GM23248 (cell line): ENCODE data around the gene MAP6.

Experiments used
- EZH2 ChIP-seq: fragments of 200-600 bp; sonication (generic); IDR thresholded peaks from 2 replicates; pipeline ENCODE4 v1.6.1; 2018; ENCODE audit warnings: antibody characterized with exemption, mild to moderate bottlenecking; ENCODE audit not compliant: insufficient read depth, poor library complexity, severe bottlenecking
- EZH2phosphoT487 ChIP-seq: fragments of 200-600 bp; sonication (generic); IDR thresholded peaks from 2 replicates; pipeline ENCODE4 v1.6.1; 2018; ENCODE audit warnings: antibody characterized with exemption, moderate library complexity, mild to moderate bottlenecking, low read depth; ENCODE audit not compliant: insufficient read depth

GRCh38 chr11:75652936-75653335 lies 15.9 kb downstream of the MAP6 start:
- TF ChIP-seq EZH2: no peak
- no peak for TF ChIP-seq EZH2phosphoT487
